ENCODE data around the gene CHCHD10.

Gene CHCHD10

DNA sequence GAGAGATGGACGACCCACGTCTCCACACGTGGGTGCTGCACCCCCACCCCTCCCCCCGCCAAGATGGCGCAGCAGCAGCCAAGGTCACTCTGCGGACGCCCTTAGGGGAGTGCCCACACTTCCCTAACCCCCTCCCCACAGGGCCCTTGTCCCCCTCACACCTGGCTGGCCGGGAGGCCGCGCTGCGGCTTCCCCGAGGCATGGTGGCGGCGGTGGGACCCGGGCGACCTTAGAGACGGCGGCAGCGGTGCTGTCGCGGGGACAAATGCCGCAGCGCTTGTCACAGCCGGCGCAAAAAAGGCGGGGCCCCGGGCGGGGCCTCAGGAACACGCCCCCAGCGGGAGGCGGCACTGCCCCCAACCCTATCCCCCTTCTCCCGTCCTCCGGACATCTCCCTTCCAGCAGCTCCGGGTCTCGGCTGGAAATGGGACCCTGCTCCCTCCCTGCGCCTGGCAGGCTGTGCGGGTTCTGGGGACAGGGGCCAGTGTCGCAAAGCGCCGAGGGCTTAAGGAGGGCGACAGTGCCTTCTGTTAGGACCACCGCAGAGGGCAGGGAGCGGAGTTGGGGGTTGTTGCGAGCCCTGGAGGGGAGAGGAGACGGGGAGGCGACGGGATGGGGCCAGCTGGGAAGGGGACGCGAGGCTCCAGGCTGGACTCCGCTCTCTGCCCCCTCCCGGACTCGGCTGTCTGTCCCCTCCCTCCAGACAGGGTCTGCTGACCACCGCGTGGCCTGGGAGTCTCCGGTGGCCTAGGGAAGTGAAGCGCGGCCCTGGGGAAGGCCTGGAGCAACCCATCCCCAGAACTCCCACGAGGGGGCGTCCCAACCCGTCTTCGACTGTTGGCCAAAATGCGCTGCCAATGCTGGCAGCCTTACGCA lies at the start of gene CHCHD10:
CHCHD10 (minus strand) TSS at position 300 of the 876 bp plus-strand sequence; CDS start at position 202, 98 bp downstream.
- no peak for DNase-seq

DNA sequence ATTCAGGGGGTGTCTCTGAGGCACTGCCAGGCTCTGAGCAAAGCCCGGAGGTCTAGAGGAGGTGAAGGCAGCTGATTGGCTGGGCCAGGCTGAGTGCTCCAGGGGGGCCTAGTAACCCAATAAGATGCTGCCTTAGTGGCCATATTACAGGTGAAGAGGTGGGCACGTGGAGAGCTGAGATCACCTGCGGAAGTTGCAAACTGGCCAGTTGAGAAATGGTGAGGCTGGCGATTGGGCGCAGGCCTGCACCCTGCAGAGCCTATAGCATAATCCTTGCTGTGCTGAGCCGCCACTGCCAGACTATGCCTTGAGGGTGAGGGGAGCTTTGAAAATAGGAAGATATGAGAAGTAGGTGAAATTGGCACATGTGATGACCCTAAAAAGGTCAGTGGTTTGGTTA lies 49.4 kb upstream of the CHCHD10 start:
- DNase-seq: no peak

DNA sequence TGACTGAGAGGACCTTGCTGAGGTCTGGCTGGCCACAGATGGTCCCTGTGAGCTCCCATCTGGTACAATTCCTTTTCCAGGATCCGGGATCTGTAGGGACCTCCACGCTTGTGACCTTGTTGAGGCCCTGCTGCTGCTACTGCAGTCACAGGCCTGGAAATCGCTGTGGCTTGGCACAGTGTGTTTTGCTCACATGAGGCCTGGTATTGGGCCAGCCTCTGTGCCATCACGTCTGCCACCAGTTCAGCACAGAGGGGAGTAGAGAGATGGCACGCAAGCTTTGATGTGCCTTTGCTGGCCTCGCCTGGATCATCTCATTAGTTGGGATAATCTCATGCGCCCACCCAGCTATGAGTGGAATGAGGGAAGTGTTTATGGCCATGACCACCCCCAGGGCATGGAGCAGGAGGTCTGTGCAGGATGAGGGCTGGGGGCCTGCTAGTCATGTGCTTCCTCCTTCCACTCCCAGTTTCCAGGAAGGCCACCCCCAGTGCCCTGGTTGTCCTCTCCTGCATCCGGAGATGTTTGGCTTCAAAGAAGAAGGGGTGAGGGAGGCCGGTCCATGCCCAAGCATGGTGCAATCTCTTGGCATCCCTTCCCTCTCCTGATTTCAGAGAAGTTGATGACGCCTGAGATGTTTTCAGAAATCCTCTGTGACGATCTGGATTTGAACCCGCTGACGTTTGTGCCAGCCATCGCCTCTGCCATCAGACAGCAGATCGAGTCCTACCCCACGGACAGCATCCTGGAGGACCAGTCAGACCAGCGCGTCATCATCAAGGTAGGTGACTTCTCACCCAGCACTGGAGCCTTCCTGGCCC lies 48.6 kb upstream of the CHCHD10 start:
- DNase-seq: no peak

DNA sequence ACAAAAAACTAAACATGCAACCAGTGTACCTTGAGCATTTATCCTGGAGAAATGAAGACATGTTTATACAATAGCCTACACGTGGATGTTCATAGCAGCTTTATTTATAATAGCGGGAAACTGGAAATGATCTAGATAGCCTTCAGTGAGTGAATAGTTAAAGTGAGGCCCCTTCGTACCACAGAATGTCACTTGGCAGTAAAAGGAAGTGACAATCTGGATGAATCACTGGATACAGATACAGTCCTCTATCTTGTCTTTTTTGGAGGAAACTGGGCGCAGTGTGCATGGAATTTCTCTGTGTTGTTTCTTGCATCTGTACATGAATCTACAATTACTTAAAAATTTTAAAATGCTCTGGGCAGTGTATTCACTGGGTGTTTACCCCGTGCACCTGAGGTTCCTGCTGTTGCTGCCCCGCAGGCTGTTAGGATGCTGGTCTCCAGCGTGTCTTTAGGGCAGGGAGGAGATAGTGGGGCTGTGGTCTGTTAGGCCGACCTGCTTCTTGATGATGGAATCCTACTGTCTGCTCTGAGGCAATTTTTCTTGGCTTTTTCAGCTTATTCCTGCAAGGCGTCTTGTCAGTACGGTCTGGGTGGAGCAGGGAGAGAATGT lies 47.9 kb upstream of the CHCHD10 start:
- DNase-seq: no peak

DNA sequence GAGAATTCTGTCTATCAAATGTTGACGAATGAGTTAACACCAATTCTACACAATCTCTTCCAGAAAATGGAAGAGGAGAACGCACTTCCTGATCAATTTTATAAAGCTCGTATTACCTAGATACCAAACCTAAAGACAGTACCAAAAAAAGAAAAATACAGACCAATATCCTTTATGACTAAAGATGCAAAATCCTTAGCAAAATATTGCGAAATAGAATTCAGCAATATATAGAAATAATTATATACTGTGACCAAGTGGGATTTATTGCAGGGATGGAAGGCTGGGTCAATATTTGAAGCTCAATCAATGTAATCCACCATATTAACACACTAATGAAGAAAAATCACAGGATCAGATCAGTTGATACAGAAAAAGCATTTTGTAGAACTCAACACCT lies 44.6 kb upstream of the CHCHD10 start:
- no peak for DNase-seq

DNA sequence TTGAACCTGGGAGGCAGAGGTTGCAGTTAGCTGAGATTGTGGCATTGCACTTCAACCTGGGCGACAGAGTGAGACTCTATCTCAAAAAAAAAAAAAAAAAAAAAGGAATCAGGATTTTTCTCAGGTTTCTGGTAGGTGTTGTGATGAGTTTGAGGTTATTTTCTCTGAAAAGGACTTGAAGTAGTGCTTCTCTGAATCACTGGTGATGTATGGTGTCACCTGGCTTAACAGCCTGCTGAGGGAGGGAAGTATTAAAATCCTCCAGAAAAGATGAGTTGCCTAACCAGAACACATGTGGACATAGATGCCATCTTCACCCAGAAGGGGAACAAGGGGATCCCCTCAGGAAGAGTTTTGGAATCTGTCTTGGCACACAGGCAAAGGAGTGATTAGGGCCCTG lies 39.1 kb upstream of the CHCHD10 start:
- DNase-seq: no peak

DNA sequence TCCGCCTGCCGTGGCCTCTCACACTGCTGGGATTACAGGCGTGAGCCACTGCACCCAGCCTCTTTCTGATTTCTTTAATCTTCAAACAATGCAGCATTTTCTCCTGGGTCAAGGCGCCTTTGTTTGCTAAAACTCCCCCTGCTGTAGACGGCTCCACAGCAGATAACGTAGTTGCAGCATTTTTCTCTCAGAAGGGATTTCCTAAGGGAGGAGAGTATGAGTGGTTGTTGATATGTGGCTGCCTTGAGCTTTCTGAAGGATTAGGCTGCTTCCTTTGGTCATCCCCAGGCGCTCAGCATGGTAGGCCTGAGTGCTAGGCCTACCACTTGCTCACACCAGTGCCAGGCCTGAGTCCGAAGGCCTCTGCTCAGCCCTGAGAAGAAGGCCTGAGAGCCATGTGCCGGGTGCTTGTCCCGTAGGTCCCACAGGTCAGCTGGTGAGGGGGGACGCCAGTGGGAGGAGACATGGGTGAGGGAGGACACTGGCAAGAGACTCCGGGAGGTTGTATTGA lies 37.1 kb upstream of the CHCHD10 start:
- DNase-seq: no peak

DNA sequence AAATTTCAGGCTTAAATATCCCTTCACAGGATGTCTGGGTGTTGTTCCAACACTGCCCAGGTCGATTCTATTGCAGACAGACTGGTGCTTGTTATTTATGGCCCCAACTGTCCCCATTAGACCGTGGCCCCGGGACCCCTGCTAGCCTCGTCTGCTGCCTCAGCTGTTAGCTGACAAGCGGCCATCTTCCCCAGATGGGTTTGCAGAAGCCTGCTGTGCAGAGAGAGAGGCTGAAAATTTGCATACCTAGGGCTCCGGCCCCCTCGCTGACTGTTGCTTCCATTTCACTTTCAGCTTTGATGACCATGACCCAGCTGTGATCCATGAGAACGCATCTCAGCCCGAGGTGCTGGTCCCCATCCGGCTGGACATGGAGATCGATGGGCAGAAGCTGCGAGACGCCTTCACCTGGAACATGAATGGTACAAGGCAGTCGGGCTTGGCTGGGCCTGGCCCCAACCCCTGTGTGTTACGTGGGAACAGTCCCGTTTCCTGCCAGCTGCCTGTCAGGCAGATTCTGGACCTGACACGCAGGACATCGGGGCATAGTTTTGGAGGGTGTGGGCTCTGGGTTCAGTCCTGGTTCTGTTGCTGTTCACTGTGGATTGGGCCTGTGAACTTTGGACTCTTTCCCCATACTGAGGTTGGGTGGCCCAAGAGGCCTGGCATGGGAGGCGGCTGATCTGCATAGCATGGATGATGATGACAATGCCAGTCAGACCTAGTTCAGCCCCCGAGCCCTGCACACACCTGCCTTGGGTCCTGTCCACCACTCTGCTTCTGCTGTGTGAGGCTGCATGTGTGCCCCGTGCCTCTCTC lies 35.4 kb upstream of the CHCHD10 start:
- no peak for DNase-seq

DNA sequence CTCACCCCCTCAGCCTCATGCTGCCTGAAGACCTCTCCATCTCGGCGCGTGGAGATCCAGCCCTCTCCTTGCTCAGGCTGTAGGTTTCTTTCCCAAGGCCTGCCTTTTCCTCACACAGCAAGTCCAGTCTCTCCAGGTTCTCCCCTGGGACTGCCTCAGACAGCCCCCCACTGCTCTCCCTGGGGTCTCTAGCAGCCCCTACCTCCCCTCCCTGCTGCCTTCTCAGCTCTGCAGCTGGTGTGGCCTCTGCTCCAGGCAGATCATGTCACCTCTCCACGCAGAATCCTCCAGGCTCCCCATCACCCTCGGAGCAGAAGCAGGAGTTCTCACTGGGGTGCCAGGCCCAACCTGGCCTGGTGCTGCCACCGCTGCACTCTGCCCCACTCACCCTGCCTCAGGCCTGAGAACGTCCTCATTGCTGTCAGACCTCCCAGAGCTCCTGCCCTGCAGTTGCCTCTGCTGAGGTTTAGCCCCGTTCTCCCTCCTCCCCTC lies 34.2 kb upstream of the CHCHD10 start:
- no peak for DNase-seq

DNA sequence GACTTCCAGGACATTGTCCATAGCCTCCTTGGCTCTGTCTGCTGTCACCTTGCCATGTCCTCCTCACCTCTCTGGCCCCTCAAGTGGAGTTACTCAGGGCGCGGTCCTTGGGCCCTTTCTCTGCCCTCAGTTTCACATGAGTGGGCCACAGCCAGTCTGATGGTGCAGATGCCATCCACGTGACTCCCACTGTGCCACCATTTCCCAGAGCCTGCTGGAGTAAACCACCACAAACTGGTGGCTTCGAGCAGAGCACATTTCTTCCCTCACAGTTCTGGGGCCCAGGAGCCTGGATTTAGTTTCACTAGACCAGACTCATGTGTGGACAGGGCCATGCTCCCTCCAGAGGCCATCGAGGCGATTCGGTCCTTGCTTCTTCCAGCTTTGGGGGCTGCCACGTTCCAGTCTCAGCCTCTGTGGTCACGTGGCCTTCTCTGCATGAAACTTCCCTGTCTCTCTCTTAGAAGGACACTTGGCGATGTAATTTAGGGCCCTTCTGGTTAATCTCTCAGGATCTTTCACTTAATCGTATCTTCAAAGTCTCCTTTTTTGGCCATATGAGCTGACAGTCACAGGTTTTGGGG lies 33.6 kb upstream of the CHCHD10 start:
- no peak for DNase-seq

DNA sequence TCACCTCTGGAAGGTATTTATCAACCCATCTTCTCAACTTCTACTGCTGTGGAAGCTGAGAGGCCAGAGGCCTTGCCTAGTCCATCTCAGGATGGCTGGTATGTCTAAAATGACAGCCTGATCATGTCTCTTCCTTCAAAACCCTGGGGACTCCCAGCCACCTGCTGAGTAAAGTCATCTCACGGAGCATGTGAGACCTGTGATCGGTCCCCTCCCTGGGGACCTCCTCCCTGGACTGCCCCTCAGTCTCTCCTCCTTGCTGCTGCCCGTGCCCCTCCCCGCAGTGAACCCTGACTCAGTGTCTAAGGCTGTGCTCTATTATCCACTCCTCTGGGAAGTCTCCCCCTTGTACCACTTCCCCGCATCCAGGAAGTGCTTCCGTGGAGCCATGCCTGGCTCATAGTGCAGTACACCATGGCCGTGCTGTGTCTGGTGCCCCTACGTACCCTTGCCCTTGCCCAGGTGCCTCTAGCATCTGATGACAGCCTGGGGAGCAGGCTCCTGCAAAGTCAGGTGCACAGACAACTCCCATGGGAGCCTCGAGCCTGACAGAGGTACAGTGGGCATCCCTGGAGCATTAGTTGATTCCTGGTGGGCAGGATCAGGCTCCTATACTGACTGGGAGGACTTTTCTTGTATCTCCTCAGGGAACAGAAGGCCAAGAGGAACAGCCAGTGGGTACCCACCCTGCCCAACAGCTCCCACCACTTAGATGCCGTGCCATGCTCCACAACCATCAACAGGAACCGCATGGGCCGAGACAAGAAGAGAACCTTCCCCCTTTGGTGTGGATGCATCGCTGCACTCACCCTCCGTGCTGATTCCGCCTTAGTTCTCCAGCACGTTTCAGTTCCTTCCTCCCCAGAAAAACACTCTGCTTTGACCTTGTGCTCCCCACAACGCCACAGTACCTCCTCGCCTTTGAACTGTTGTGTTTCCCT lies 32.8 kb upstream of the CHCHD10 start:
- no peak for DNase-seq

DNA sequence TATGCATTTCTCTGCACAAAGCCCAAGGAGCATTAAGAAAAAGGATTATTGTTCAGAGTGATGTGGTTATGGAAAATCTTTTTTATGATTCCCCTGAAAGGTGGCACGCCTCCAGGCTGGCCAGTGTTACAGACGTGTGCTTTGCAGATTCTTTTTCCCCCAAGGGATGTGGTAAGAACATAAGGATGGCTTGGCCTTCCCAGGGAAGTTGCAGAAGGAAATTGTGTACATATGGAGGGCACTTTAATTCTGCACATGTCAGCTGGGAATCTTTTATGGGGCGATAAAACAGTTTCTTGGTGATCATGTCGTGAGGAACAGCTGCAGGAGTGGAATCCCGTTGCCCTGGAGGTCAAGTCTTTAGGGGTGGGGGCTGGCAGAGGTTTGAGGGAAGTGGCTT lies 28.7 kb upstream of the CHCHD10 start:
- no peak for DNase-seq

DNA sequence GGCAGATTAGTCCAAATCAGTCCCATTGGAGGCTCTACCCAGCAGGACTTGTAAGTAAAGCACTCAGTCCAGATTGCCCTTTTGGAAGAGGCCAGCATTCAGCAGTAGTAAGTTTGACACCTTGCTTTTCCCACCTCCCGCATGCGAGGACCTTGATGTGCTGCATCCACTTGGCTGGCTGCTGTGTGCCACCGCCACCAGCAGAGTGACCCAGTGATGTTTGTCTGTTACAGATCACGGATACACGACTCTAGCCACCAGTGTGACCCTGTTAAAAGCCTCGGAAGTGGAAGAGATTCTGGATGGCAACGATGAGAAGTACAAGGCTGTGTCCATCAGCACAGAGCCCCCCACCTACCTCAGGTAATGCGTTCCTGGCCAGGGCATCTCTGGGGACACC lies 25.6 kb upstream of the CHCHD10 start:
- no peak for DNase-seq

DNA sequence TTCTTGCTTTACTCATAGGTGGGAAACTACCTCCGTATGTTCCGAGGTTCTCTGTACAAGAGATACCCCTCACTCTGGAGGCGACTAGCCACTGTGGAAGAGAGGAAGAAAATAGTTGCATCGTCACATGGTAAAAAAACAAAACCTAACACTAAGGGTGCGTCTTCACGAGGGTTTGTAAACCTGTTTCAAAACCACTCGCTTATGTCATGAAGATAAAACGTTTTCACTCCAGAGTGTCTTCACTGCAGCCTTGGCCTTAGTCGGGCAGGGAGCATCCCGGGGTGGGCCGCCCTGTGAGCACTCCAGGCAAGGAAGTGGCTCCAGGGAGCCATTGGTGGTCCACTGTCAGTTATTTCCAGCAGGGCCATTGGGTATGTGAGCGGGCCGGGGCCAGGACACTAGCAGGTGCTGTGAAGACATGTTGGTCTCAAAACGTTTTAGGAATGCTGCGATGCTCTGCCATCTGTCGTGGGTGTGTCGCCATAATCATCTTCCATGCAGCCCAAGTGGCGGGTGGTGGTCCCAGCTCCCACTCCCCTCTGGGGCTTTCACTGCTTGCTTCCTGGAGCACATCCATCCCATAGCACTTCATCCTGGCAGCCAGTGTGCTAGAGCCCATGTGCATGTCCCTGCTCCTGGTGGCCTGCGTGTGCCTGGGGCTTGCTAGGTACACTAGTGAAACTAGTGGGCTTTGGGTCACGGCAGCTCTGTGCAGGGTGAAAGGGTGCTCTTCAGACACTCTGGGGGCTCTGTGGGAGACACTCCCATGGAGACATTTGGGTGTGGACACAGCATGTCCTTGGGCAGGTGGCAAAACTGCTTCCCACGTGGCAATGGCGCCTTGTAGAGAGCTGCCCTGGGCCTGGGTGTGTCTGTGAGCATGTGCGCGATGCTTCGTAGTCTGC lies 24.2 kb upstream of the CHCHD10 start:
- DNase-seq: no peak

DNA sequence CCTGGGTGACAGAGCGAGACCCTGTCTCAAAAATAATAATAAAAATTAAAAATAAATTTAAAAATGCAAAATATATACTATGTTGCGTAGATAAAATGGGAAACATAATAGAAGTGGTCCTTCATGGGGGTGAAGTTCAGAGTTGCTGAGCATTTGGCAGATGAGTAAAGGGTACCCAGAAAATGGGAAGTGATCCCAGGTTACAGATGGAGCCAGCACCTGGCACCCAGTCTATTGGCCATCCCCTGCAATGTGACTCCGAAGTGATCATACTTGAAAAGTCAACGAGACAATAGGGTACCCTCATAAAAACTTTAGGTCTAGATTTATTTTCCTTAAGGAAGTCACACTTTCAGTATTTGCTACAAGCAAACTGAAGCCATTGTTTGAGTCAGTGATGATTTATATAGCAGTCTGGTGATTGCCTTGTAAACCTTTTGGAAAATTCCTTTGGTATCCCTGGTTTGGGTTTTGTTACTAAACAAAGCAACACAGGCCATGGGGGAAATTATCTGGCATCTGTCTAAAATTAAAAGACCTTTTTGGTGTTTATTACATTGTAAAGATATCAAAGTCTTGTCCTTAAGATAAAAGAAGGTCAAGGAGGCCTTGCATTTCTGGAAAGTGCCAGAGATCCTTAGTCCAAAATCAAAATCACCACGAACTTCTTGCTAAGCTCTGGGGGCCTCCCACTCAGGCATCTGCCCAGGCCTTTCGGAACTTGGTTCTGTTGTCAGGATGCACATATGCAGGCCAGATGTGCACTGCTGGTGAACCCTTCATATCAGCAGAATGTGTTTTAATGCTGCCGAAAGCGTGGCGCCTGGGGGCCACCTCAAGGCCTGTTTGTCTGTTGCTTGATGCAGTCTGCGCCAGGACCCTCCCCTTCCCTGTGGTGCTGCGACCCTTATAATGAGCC lies 23.3 kb upstream of the CHCHD10 start:
- DNase-seq: no peak

DNA sequence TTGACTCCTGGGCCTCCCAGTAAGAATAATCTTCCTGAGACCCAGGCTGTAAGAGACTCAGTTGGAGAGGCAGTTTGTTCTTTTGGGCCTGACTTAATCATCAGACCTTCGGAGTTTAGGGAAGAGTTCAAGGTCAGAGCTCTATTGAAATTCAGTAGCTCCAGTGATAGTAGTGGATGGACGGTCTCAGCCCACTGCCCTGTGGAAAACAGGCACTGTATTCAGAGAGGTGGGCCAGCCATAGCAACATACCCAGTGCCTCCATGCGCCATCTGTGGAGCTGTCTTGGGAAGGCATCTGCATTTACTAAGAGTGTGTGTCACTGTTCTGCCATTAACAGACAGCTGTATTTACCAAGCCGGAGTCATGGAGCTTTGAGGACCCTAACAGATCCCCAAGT lies 21.9 kb upstream of the CHCHD10 start:
- no peak for DNase-seq

DNA sequence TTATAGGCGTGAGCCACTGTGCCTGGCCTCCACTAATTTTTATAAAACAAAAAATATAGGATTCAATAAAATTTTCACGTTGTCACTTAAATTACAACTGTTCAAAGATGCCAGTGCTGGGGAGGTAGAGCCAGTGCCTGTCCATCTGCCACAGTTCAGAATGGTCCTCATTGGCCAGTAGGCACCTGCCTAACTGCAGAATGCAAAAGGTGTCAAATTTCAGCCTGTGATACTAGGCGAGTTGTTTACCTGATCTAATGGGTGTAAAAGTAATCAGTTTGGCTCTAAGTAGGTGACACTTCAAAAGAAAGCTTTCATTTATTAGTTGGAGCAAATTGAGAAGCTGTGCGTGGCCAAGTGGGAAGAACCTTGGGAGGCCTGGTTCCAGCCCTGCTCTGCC lies 21.3 kb upstream of the CHCHD10 start:
- DNase-seq: no peak

DNA sequence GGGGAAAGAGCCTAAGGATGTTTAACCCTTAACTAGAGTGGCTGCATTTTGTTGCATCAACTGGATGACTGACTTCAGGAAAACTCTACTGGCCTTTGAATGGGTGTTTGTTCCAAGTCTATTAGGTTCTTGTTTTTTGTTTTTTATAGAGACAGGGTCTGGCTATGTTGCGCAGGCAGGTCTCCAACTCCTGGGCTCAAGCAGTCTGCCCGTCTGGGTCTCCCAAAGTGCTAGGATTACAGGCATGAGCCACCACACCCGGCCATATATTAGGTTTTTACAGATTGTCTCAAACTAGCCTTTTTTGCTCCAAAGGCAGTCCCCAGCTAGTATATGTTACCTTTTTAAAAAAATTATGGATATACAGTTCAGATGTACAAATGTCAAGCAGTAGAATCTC lies 20.1 kb upstream of the CHCHD10 start:
- DNase-seq: no peak

DNA sequence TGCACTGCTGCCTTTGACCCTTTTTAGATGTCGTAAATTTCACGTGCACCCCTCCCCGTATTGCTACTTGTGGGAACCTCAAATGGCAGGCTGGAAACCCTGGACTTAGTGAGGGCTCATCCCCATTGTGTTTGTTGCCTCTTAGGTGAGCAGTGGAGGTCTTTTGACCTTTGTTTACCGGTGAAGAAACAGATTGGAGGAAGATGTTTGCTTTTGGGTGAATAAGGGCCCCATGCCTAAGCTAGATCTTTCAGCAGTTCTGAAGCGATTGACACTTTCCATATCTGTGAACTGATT lies 19.8 kb upstream of the CHCHD10 start:
- DNase-seq: no peak

Measured in NCI-H1417 treated with DMSO at 0.1 percent for 48 hours (cell line).